Dermis microvascular lymphatic vessel endothelial cell (primary cell): ENCODE measurements around the gene SMIM35. TPM values are rescaled to one million over a fixed set of nuclear protein-coding genes. Genes with fewer than 3 reads are reported as not detected.

Experiments
- DNase-seq, 2 donors: peaks; one replicate each; pipeline versions ENCODE4 v3.0.0 to v3.0.0-alpha.2; 2010; ENCODE audit warnings: low read depth in 2 of 2
- total RNA-seq: library from RNA; depleted of rRNA; stranded (reverse); fragments of >200 nt; gene quantifications from 2 replicates; pipeline ENCODE4 v1.2.1, GENCODE V29; 2014

Gene SMIM35
- total RNA-seq, result not detected in 2 replicates

GRCh38 chr11:118086913-118087768, at the start of gene SMIM35:
Gene SMIM35, minus strand, starts transcription at chr11:118086963. Its CDS starts 206 bp downstream, at chr11:118086757.
- no peak for DNase-seq

GRCh38 chr11:118136341-118136740, 49.6 kb upstream of the SMIM35 start:
- DNase-seq, result no peak

GRCh38 chr11:118135796-118136165, 49.0 kb upstream of the SMIM35 start:
- no peak for DNase-seq

GRCh38 chr11:118135051-118135795, 48.5 kb upstream of the SMIM35 start:
- no peak for DNase-seq

- no peak for DNase-seq
These were observed 47.1 kb upstream of the SMIM35 start for GRCh38 chr11:118133816-118134215.

GRCh38 chr11:118132385-118133151, 45.8 kb upstream of the SMIM35 start:
- DNase-seq, result no peak

GRCh38 chr11:118129471-118130172, 42.9 kb upstream of the SMIM35 start:
- DNase-seq, result no peak

- no peak for DNase-seq
These were observed 42.1 kb upstream of the SMIM35 start for GRCh38 chr11:118128721-118129470.

- DNase-seq, result no peak
These were observed 41.5 kb upstream of the SMIM35 start for GRCh38 chr11:118128310-118128709.

GRCh38 chr11:118126082-118126838, 39.5 kb upstream of the SMIM35 start:
- no peak for DNase-seq

- no peak for DNase-seq
These were observed 38.3 kb upstream of the SMIM35 start for GRCh38 chr11:118124929-118125535.

- no peak for DNase-seq
These were observed 34.0 kb upstream of the SMIM35 start for GRCh38 chr11:118120793-118121192.

- no peak for DNase-seq
These were observed 31.2 kb upstream of the SMIM35 start for GRCh38 chr11:118117790-118118601.

GRCh38 chr11:118115048-118115447, 28.3 kb upstream of the SMIM35 start:
- DNase-seq, result no peak

GRCh38 chr11:118114266-118114665, 27.5 kb upstream of the SMIM35 start:
- no peak for DNase-seq

GRCh38 chr11:118112711-118113430, 26.1 kb upstream of the SMIM35 start:
- DNase-seq, result no peak

GRCh38 chr11:118111744-118112035, 24.9 kb upstream of the SMIM35 start:
- no peak for DNase-seq
